Muscle of leg (tissue), 11 donors: ENCODE results near the gene SGF29. TPM values are rescaled to one million over a fixed set of nuclear protein-coding genes. Genes with fewer than 3 reads are reported as not detected.
"Not testable (repeated sequence)": the region's sequence is repeated elsewhere in the genome, so short reads cannot be mapped to it uniquely, and the experiment has no call there.

Experiments used
- DNase-seq: peaks from one replicate; pipeline ENCODE4 v3.0.0; 2013
- H3K27ac ChIP-seq: one replicate; pipeline ENCODE4 v1.5.1; 2013; ENCODE audit warnings: mild to moderate bottlenecking, low read length, control low read depth
- H3K27me3 ChIP-seq: one replicate; pipeline ENCODE4 v1.6.1; 2013; ENCODE audit warnings: low read length; ENCODE audit not compliant: control insufficient read depth, insufficient read depth
- H3K36me3 ChIP-seq: one replicate; pipeline ENCODE4 v1.6.1; 2013; ENCODE audit warnings: low read length; ENCODE audit not compliant: control insufficient read depth, insufficient read depth
- H3K4me1 ChIP-seq: one replicate; pipeline ENCODE4 v1.6.1; 2013; ENCODE audit warnings: low read length; ENCODE audit not compliant: control insufficient read depth, insufficient read depth
- H3K4me3 ChIP-seq: one replicate; pipeline ENCODE4 v1.5.1; 2013; ENCODE audit warnings: low read length, control low read depth
- H3K9me3 ChIP-seq: replicated peaks from 2 replicates; pipeline ENCODE4 v1.6.1; 2013; ENCODE audit warnings: low read depth, low read length; ENCODE audit not compliant: control insufficient read depth
- WGBS: methylation state at CpG from one replicate; pipeline ENCODE4 v1.1.5; 2013; ENCODE audit warnings: missing lambda C conversion rate; ENCODE audit not compliant: insufficient coverage; 5-methylcytosine and 5-hydroxymethylcytosine counted together
- polyA plus RNA-seq, 8 donors: library from polyadenylated mRNA; unstranded; fragments of 120-200 nt; gene quantifications; one replicate each; pipeline versions ENCODE4 v1.2.1 to v1.2.3, GENCODE V29; 2013; ENCODE audit warnings: inconsistent platforms in 1 of 8, low replicate concordance in 1 of 8; ENCODE audit not compliant: insufficient read length in 8 of 8, insufficient read depth in 1 of 8
- total RNA-seq: library from RNA; stranded (reverse); fragments of 120-200 nt; gene quantifications from one replicate; pipeline ENCODE4 v1.2.4, GENCODE V29; 2013

The SGF29 gene
- total and polyA plus RNA-seq, 9 donors: 14.7 to 22.9 (median 17.5) TPM

GRCh38 chr16:28592511-28592910 is 38.8 kb downstream of the SGF29 start:
- Histone ChIP-seq H3K4me1 (peaks cover 11% of the 10 kb centered on the region), H3K4me3 (no peak overlapping the region), H3K36me3 (peaks cover 41% of the 10 kb centered on the region), H3K27me3 (peaks cover 2% of the 10 kb centered on the region), H3K9me3 (no peaks in the 10 kb centered on the region), H3K27ac (no peak overlapping the region)
- 88% methylated on average over 4 of the region's 5 CpGs for whole genome bisulfite sequencing
- no peak for DNase-seq

GRCh38 chr16:28592979-28593553 is 39.3 kb downstream of the SGF29 start:
- Histone ChIP-seq H3K4me3 (no peak overlapping the region), H3K4me1 (peaks cover 11% of the 10 kb centered on the region), H3K9me3 (no peaks in the 10 kb centered on the region), H3K36me3 (peaks cover 36% of the 10 kb centered on the region), H3K27ac (no peak overlapping the region), H3K27me3 (peaks cover 2% of the 10 kb centered on the region)
- WGBS: 59% methylated on average over 1 of the region's 13 CpGs
- DNase-seq: no peak

GRCh38 chr16:28595451-28595850 is 41.7 kb downstream of the SGF29 start:
- Histone ChIP-seq H3K4me1 (peaks cover 11% of the 10 kb centered on the region), H3K36me3 (peaks cover 13% of the 10 kb centered on the region)
- not testable (repeated sequence) for H3K27ac ChIP-seq, H3K4me3 ChIP-seq, H3K27me3 ChIP-seq, H3K9me3 ChIP-seq, DNase-seq
- 100% methylated on average over 3 of the region's 6 CpGs for WGBS

GRCh38 chr16:28596115-28596630 is 42.5 kb downstream of the SGF29 start:
- Histone ChIP-seq H3K4me3 (no peak overlapping the region), H3K27ac (no peak overlapping the region), H3K27me3 (peaks cover 2% of the 10 kb centered on the region), H3K4me1 (peaks cover 11% of the 10 kb centered on the region), H3K36me3 (peaks cover 8% of the 10 kb centered on the region), H3K9me3 (no peaks in the 10 kb centered on the region)
- no peak for DNase-seq
- 78% methylated on average over 4 of the region's 8 CpGs for WGBS

GRCh38 chr16:28596840-28597691 is 43.3 kb downstream of the SGF29 start, which contains the start of gene SULT1A2:
SULT1A2 (minus strand) TSS chr16:28597050; CDS start chr16:28595930, 1,120 bp downstream.
- Histone ChIP-seq H3K27me3 (peaks cover 2% of the 10 kb centered on the region), H3K27ac (no peak within 1 kb of the TSS), H3K4me3 (no peak within 1 kb of the TSS), H3K9me3 (no peaks in the 10 kb centered on the region), H3K4me1 (peaks cover 11% of the 10 kb centered on the region), H3K36me3 (peaks cover 3% of the 10 kb centered on the region)
- DNase-seq: no peak
- 12% methylated on average over 9 of the region's 11 CpGs for WGBS

- DNase-seq: no peak
- H3K27me3 ChIP-seq: peaks cover 2% of the 10 kb centered on the region
- H3K36me3 ChIP-seq: peaks cover 3% of the 10 kb centered on the region
- 59% methylated on average over 5 of the region's 9 CpGs for WGBS
- no peaks in the 10 kb centered on the region for H3K9me3 ChIP-seq
- H3K4me1 ChIP-seq: peaks cover 11% of the 10 kb centered on the region
- H3K4me3 ChIP-seq: no peak overlapping the region
- H3K27ac ChIP-seq: no peak overlapping the region
These were observed 44.1 kb downstream of the SGF29 start for GRCh38 chr16:28597692-28598261.

GRCh38 chr16:28599377-28600285 is 45.9 kb downstream of the SGF29 start:
- not testable (repeated sequence) for H3K27ac ChIP-seq, H3K4me3 ChIP-seq, H3K36me3 ChIP-seq, H3K27me3 ChIP-seq, DNase-seq, H3K9me3 ChIP-seq
- peaks cover 11% of the 10 kb centered on the region for H3K4me1 ChIP-seq
- no CpG with 5 or more reads among the region's 17 CpGs for WGBS

GRCh38 chr16:28600965-28601364 is 47.2 kb downstream of the SGF29 start:
- 10% methylated on average over 5 of the region's 20 CpGs for WGBS
- H3K27ac ChIP-seq, H3K4me3 ChIP-seq, H3K9me3 ChIP-seq, DNase-seq, H3K27me3 ChIP-seq, H3K36me3 ChIP-seq: not testable (repeated sequence)
- H3K4me1 ChIP-seq: peaks cover 11% of the 10 kb centered on the region

- H3K27ac ChIP-seq, DNase-seq, H3K4me1 ChIP-seq, H3K4me3 ChIP-seq, H3K9me3 ChIP-seq, H3K36me3 ChIP-seq, H3K27me3 ChIP-seq: not testable (repeated sequence)
- WGBS: 84% methylated on average over 10 of the region's 13 CpGs
These were observed 47.9 kb downstream of the SGF29 start for GRCh38 chr16:28601589-28601988.
